NCI-H187 treated with DMSO at 0.1 percent for 48 hours (cell line): Measurements from ENCODE around the gene TLDC2.
A peak's percentile ranks its signal among the peaks of the same experiment; 100 is the strongest.
"Not testable (repeated sequence)": the region's sequence is repeated elsewhere in the genome, so short reads cannot be mapped to it uniquely, and the experiment has no call there.

Experiments
- DNase-seq: peaks from one replicate; lab custom pipeline; 2025; lab: John Stamatoyannopoulos, UW

TLDC2 gene

DNA sequence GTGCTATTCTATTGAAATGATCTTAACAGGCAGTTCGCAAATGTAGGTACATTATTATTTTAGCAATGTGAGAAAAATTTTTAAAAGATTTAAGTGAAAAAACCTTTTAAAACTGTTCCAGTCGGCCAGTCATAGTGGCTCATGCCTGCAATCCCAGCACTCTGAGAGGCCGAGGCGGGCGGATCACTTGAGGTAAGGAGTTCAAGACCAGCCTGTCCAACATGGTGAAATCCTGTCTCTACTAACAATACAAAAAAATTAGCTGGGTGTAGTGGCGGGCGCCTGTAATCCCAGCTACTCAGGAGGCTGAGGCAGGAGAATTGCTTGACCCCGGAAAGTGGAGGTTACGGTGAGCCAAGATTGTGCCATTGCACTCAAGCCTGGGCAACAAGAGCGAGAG lies 29.6 kb downstream of the TLDC2 start:
- DNase-seq = not testable (repeated sequence)

DNA sequence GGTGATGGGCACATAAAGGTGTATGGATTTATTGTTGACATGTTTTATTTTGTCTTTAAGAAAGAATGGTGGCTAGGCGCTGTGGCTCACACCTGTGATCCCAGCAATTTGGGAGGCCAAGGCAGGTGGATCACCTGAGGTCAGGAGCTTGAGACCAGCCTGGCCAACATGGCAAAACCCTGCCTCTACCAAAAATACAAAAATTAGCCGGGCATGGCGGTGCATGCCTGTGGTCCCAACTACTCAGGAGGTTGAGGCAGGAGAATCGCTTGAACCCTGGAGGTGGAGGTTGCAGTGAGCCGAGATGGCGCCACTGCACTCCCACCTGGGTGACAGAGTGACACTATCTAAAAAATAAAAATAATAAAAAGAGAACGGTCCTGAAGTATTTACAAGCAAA lies 30.1 kb downstream of the TLDC2 start:
- not testable (repeated sequence) for DNase-seq

DNA sequence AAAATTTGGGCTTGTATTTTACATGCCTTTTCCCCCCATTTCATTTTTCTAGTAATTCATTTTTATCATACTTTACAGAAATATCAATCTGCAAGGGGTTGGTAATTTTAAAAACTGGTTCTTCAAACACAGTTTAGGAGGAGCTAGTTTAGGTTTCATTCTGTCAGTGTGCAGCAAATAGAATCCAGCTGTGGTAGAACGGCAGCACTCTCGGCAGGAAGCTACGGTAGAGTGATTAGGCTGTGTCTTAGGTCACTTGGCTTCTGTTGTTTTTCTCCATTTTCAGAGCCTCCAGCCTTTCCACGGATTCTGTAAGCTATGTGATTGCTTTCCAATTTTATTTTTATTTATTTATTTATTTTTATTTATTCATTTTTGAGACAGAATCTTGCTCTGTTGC lies 32.7 kb downstream of the TLDC2 start:
- no peak for DNase-seq

DNA sequence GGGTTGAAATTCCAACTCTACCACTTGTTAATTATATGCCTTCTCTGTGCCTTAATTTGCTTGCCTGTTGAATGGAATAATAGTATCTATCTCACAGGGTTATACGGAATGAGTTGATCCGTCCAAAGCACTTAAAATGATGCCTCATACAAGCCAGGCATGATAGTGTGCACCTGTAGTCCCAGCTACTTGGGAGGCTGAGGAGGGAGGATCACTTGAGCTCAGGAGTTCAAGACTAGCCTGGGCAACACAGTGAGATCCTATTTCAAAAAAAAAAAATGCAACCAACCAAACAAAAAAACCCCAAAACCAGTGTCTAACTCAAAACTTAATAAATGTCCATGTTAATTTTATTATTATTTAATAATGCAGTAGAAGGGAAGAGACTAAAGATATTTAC lies 40.3 kb downstream of the TLDC2 start:
- no peak for DNase-seq

DNA sequence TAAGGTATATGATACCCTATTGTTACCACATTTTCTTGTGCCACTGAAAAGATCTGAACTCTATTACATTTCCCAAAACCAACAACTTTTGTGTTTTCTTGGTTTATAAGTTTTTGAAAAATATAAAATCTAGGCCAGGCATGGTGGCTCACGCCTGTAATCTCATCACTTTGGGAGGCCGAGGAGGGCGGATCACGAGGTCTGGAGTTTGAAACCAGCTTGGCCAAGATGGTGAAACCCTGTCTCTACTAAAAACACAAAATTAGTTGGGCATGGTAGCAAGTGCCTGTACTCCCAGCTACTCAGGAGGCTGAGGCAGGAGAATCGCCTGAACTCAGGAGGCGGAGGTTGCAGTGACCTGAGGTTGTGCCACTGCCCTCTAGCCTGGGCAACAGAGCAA lies 41.3 kb downstream of the TLDC2 start:
- DNase-seq = no peak

DNA sequence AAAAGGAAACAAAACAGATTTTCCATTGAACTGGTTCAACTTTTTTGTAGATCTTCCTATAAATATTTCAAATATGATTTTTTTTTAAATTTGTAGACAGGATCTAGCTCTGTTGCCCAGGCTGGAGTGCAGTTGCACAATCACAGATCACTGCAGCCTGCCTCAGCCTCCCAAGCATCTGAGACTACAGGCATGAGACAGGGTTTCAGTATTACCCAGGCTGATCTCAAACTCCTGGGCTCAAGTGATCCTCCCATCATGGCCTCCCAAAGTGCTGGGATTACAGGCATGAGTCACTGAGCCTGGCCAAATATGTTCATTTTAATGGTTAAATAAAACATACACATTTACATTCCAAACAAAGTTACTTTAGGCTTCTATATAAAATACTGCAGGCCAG lies 42.0 kb downstream of the TLDC2 start:
- DNase-seq = no peak

DNA sequence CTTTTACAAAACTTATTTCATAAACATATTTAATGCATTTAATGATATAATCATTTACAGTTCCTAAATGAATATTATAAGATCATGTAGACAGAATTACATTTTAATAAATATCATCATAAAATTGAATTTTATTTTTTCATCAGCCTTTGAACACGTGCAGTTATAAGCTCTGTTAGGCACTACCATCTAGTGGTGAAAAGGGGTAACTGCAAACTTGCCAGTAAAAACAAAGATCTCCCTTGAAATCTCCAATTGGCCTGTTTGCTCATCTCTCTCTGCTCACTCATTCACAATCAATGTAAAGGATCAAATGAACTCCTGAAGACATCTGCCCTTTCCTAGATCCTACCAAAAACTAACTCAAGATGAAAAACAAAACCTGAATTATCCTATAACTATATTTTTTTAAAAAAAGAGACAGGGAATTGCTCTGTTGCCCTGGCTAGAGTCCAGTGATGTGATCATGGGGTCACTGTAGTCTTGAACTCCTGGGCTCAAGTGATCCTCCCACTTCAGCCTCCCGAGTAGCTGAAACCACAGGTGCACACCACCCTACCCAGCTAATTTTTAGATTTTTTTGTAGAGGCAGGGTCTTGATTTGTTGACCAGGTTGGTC lies 43.9 kb downstream of the TLDC2 start:
- DNase-seq = peak; percentile 14

DNA sequence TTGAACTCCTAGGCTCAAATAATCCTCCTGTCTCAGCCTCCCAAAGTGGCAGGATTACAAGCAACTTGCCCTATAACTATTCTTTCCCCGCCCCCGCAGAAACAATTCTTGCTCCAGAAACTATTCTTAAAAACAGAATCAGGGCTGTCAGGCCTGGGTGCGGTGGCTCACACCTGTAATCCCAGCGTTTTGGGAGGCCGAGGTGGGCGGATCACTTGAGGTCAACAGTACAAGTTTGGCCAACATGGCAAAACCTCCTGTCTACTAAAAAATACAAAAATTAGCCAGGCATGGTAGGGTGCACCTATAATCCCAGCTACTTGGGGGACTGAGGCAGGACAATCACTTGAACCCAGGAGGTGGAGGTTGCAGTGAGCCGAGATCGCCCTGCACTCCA lies 44.4 kb downstream of the TLDC2 start:
- no peak for DNase-seq

DNA sequence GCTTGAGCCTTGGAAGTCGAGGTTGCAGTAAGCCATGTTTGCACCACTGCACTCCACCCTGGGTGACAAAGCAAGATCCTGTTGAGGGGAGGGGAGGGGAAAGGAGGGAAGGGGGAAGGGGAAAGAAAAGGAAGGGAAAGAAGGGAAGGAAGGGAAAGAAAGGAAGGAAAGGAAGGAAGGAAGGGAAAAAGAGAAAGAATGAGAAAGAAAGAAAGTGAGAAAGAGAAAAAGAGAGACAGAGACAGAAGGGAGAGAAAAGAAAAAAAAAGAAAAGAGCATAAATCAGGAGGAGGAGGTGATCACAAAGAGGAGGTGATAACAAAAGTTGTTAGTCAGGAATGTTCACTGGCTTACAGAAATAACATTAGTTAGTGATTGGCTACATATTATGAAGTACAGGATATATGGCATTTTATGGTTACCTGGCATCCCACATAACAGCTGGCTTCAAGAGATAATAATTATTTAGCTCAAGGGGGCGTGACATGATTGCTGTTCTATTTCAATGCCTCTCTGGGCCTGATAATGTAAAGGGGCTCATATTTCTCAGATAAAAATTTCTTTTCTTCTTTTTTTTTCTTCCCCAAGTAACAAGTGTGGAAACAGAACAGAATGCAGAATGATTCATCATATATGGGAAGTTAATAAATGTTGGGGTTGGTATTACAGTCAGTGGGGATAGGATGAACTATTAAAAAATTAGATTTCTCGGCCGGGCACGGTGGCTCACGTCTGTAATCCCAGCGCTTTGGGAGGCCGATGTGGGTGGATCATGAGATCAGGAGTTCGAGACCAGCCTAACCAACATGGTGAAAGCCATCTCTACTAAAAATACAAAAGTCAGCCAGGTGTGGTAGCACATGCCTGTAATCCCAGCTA lies 48.5 kb downstream of the TLDC2 start:
- DNase-seq = no peak

DNA sequence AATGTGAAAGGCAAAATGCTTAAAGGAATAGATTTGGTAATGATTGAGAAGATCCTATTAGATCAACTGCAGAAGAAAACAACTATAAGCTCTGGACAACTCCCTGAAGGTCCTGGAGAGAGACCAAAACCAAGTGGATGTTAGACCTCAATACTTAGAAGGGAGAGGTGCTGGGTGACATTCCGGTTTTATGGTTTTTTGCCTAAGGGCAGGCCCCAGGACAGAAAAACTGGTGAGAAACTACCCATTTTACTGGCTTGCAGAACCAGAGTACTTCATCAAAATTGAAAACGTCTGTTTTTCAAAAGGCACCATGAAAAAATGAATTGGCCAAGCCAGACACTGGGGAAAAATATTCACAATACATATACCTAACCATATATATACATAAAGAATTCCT lies 49.3 kb downstream of the TLDC2 start:
- no peak for DNase-seq

DNA sequence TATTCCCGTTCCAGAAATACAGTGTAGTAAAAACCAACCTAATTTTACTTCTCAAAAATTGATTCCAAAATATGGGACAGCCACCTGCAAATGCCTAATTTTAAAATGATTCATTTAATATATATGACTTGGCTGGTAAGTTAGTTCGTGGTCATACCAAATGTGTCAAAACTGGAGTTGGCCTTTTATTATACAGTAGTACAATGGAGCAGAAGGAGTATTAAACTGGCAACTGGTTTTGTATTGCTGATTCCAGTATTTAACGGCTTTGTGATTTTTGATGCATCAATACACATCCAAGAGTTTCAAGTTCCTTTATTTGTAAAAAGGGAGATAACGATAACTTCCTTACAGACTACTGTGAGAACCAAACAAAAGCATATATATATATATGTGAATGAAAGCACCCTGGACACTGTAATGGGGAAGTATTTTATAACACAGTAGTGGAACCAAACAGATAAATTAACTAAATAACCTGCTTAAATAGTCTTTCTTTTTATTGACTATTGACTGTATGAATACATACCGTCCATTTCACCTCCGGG lies 50.8 kb downstream of the TLDC2 start:
- no peak for DNase-seq

DNA sequence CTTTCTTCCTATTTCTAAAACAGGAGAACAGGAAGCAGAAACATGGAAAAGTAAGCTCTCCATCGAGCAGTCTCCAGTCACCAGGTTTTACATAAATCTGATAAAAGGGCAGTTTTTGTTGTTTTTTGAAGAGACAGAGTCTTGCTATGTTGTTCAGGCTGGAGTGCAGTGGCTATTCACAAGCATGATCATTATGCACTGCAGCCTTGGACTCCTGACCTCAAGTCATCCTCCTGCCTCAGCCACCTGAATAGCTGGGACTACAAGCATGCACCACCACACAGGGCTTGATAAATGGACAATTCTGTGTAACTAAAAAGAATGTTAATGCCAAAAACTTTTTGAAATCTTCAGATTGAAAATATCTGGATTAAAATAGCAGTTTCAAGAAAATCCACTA lies 51.8 kb downstream of the TLDC2 start:
- DNase-seq = no peak

DNA sequence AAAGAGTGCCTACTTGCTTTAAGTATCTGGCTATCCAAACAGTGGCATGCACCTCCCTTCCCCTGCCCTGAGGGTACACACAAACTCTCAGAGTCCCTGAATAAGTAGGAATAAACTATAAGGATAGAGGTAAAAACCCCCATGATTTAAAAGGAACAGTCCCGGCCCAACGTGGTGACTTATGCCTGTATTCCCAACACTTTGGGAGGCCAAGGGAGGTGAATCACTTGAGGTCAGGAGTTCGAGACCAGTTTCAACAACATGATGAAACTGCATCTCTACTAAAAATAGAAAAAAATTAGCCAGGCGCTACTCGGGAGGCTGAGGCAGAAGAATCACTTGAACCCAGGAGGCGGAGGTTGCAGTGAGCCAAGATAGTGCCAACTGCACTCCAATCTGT lies 53.4 kb downstream of the TLDC2 start:
- DNase-seq = no peak

DNA sequence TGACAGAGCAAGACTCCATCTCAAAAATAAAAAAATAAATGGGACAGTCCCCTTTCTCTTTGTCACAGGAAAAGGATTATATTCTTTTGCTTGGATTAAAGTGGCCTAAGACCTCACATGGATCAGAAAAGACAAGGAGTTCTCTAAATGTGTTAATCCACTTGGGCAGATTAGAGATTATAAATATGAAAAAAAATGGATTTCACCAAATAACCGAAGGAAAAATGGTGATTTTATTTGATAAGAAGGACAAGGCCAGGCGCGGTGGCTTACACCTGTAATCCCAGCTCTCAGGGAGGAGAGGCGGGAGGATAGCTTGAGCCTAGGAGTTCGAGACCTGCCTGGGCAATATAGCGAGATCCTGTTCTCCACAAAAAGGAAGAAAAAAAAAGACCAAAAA lies 53.8 kb downstream of the TLDC2 start:
- DNase-seq = no peak

DNA sequence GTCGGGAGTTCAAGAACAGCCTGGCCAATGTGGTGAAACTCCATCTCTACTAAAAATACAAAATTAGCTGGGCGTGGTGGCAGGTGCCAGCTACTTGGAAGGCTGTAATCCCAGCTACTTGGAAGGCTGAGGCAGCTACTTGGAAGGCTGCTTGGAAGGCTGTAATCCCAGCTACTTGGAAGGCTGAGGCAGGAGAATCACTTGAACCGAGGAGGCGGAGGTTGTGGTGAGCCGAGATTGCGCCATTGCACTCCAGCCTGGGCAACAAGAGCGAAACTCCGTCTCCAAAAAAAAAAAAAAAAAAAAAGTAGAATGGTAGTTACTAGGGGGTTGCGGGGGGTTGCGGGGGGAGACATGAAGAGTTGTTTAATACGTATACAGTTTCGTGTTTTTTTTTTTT lies 56.1 kb downstream of the TLDC2 start:
- not testable (repeated sequence) for DNase-seq

DNA sequence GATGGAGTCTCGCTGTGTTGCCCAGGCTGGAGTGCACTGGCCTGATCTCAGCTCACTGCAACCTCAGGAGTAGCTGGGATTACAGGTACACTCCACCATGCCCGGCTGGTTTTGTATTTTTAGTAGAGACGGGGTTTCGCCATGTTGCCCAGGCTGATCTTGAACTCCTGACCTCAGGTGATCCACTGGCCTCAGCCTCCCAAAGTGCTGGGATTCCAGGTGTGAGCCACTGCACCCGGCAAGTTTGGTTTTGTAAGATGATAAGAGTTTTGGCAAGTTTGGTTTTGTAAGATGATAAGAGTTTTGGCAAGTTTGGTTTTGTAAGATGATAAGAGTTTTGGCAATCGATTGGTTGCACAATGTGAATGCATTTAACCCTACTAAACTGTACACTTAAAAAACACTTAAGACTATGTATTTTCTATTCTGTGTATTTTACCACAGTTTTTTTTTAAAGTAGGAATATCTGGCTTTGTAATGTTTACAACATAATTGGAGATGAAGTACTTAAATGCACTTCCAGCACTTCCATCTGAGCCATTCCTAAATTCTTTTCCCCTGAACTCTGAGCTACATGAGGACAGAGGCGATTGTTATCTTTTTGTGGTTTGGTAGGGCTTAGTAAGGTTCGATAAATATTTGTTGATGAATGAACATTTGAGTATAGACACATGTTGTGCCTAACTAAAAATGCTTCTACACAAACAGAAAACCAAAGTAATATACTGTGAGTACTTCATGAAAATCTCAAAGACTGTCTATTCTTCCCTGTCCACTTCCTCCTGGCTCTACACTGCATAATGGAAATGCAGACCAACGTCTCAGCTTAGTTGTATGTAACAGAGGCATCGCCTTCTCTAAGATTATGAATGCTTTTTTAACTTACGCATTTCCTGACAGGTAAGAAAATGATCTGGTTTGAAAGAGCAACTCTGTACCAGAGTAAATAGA lies 56.8 kb downstream of the TLDC2 start:
- DNase-seq = no peak

DNA sequence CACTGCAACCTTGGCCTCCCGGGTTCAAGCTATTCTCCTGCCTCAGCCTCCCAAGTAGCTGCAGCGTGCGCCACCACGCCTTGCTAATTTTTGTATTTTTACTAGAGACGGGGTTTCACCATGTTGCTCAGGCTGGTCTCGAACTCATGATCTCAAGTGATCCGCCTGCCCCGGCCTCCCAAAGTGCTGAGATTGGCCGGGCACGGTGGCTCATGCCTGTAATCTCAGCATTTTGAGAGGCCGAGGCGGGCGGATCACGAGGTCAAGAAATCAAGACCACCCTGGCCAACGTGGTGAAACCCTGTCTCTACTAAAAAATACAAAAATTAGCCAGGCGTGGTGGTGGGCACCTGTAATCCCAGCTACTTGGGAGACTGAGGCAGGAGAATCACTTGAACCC lies 57.6 kb downstream of the TLDC2 start:
- not testable (repeated sequence) for DNase-seq

DNA sequence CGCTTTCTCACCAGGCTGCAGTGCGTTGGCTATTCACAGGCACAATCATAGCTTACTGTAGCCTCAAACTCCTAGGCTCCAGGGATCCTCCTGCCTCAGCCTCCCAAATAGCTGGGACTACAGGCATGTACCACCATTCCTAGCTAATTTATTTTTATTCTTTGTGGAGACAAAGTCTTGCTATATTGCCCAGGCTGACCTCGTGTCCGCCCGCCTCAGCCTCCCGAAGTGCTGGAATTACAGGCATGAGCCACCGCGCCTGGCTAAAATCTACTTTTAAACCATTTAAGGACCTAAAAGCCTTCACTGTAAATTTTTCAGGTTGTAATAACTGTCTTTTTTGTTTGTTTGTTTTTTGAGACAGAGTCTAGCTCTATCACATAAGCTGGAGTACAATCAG lies 60.4 kb downstream of the TLDC2 start:
- DNase-seq = no peak

DNA sequence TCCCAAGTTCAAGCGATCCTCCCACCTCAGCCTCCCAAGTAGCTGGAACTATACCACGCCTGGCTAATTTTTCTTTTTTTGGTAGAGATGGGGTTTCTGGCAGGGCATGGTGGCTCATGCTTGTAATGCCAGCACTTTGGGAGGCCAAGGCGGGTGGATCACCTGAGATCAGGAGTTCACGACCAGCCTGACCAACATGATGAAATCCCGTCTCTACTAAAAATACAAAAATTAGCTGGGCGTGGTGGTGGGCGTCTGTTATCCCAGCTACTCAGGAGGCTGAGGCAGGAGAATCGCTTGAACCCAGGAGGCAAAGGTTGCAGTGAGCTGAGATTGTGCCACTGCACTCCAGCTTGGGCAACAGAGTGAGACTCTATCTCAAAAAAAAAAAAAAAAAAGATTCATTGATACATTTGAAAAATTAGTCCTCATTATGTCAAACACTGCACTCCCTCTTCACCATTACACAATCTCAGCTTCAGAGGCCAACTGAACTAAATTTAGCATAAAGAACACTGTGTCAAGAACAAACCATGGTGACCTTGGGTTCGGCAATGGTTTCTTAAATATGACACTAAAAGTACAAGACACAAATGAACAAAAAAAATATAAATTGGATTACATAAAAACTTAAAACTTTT lies 60.9 kb downstream of the TLDC2 start:
- not testable (repeated sequence) for DNase-seq

DNA sequence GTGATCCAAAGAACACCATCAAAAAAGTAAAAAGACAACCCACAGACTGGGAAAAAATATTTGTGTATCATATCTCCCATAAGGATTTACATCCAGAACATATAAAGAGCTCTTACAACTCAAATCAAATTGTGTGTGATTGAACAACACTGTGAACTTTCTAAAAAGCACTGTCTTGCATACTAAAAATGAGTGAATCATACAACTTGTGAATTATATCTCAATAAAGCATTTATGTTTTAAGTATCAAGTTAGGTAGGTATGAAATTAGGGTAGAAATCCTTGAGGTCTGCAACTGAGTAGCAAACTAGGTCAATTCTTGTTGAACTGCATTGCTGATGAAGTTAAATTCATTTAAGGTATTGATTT lies 61.4 kb downstream of the TLDC2 start:
- DNase-seq = no peak

DNA sequence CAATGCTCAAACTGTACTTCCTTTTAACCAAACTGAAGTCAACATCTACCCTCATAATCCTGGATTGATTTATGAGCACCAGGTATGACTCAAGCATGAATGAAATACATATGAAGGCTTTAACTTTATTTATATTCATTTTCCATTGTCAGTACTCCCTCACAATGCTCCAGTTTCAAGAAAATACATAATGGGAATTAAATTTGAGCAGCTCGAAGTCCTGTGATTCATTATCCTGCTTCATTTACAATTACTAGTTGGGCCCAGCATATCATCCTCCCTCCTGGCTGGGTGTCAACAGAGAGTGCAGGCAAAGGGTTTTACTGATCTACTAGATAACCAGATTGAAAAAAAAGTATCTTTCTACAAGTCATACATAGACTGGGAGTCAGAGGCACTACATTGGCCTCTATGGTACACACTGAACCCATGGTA lies 65.5 kb downstream of the TLDC2 start:
- DNase-seq = no peak
